IMR-90 (cell line): ENCODE measurements around the gene CLK2. TPM values are rescaled to one million over a fixed set of nuclear protein-coding genes. Genes with fewer than 3 reads are reported as not detected.

Experiments used
- ATAC-seq: fragments of 200-7000 bp; cut with Tn5 transposase; 2 replicates; pipeline ENCODE4 v1.9.1; 2020; ENCODE audit warnings: low read depth, mild to moderate bottlenecking, moderate library complexity
- BruUV-seq: library from RNA; stranded (reverse); fragments of 400-500 nt; replicated peaks from 2 replicates; lab custom pipeline; 2021; lab: Mats Ljungman, UMichigan
- CTCF ChIA-PET: fragments of 300-600 bp; formaldehyde crosslinking; extraction: SDS; loops from one replicate; lab custom pipeline; 2021; ENCODE audit warnings: antibody characterized with exemption; lab: Yijun Ruan, JAX
- POLR2A ChIA-PET: fragments of 300-600 bp; sonication (Branson Sonifier 250); formaldehyde crosslinking; loops from one replicate; lab custom pipeline; 2022; ENCODE audit warnings: antibody characterized with exemption; ENCODE audit not compliant: unreplicated experiment; lab: Charles Lee
- DNase-seq: peaks from one replicate; pipeline ENCODE4 v3.0.0; 2013
- H2AFZ ChIP-seq: replicated peaks from 2 replicates; pipeline ENCODE3; 2013; ENCODE audit warnings: low read length, mild to moderate bottlenecking; ENCODE audit not compliant: poor library complexity
- H2AK5ac ChIP-seq: 2 replicates; pipeline ENCODE4 v1.6.1; 2013; ENCODE audit warnings: low read depth, low read length, inconsistent platforms
- H2AK9ac ChIP-seq: replicated peaks from 2 replicates; pipeline ENCODE3; 2013; ENCODE audit warnings: mild to moderate bottlenecking, low read depth, low read length, moderate library complexity; ENCODE audit not compliant: poor library complexity
- H2BK120ac ChIP-seq: 2 replicates; pipeline ENCODE4 v1.6.1; 2013; ENCODE audit warnings: low read depth, low read length, inconsistent platforms
- H2BK15ac ChIP-seq: 3 replicates; pipeline ENCODE4 v1.6.1; 2013; ENCODE audit warnings: low read depth, low read length, inconsistent platforms
- H2BK20ac ChIP-seq: 2 replicates; pipeline ENCODE4 v1.6.1; 2013; ENCODE audit warnings: low read depth, mild to moderate bottlenecking, inconsistent platforms, low read length, moderate library complexity
- H2BK5ac ChIP-seq: 2 replicates; pipeline ENCODE4 v1.6.1; 2013; ENCODE audit warnings: mild to moderate bottlenecking, low read depth, low read length, inconsistent platforms; ENCODE audit not compliant: poor library complexity, severe bottlenecking
- H3K14ac ChIP-seq: replicated peaks from 2 replicates; pipeline ENCODE4 v1.6.1; 2013; ENCODE audit warnings: low read depth, low read length, inconsistent platforms
- H3K18ac ChIP-seq: 2 replicates; pipeline ENCODE4 v1.6.1; 2013; ENCODE audit warnings: low read depth, low read length, control low read depth
- H3K23ac ChIP-seq: 2 replicates; pipeline ENCODE4 v1.6.1; 2013; ENCODE audit warnings: low read depth, low read length, inconsistent platforms
- H3K27ac ChIP-seq: 2 replicates; pipeline ENCODE4 v1.5.1; 2013; ENCODE audit warnings: mild to moderate bottlenecking, control low read depth, low read length; ENCODE audit not compliant: insufficient read depth
- H3K27me3 ChIP-seq: 2 replicates; pipeline ENCODE4 v1.6.1; 2013; ENCODE audit warnings: low read length; ENCODE audit not compliant: control insufficient read depth, insufficient read depth
- H3K36me3 ChIP-seq: 2 replicates; pipeline ENCODE4 v1.6.1; 2013; ENCODE audit warnings: low read length, mixed read lengths; ENCODE audit not compliant: control insufficient read depth, insufficient read depth
- H3K4ac ChIP-seq: 2 replicates; pipeline ENCODE4 v1.6.1; 2013; ENCODE audit warnings: low read depth, low read length, inconsistent platforms
- H3K4me1 ChIP-seq: 2 replicates; pipeline ENCODE4 v1.6.1; 2013; ENCODE audit warnings: low read length, mixed read lengths; ENCODE audit not compliant: control insufficient read depth, insufficient read depth
- H3K4me2 ChIP-seq: 2 replicates; pipeline ENCODE4 v1.6.1; 2013; ENCODE audit warnings: low read depth, mild to moderate bottlenecking, control low read depth, low read length, moderate library complexity
- H3K4me3 ChIP-seq: 2 replicates; pipeline ENCODE4 v1.5.1; 2013; ENCODE audit warnings: low read depth, mild to moderate bottlenecking, control low read depth, low read length, moderate library complexity; ENCODE audit not compliant: insufficient read depth
- H3K56ac ChIP-seq: 2 replicates; pipeline ENCODE4 v1.6.1; 2013; ENCODE audit warnings: low read length, inconsistent platforms; ENCODE audit not compliant: insufficient read depth; ENCODE audit errors: extremely low read depth
- H3K79me1 ChIP-seq, 2 experiments: 2 replicates each; pipeline ENCODE4 v1.6.1; 2013; ENCODE audit warnings: low read length in 2 of 2, inconsistent platforms in 1 of 2, low read depth in 1 of 2
- H3K9ac ChIP-seq: 2 replicates; pipeline ENCODE4 v1.6.1; 2013; ENCODE audit warnings: low read depth, low read length, control low read depth
- H3K9me1 ChIP-seq: 2 replicates; pipeline ENCODE4 v1.6.1; 2013; ENCODE audit warnings: low read length, inconsistent platforms; ENCODE audit not compliant: insufficient read depth
- H3K9me3 ChIP-seq: 2 replicates; pipeline ENCODE4 v1.6.1; 2013; ENCODE audit warnings: low read length; ENCODE audit not compliant: control insufficient read depth, insufficient read depth
- H4K20me1 ChIP-seq: 2 replicates; pipeline ENCODE4 v1.6.1; 2013; ENCODE audit warnings: low read length, inconsistent platforms; ENCODE audit not compliant: insufficient read depth
- H4K5ac ChIP-seq: 2 replicates; pipeline ENCODE4 v1.6.1; 2013; ENCODE audit warnings: mild to moderate bottlenecking, low read depth, low read length, control low read depth
- H4K8ac ChIP-seq, 2 experiments: 2 replicates each; pipeline ENCODE4 v1.6.1; 2013; ENCODE audit warnings: low read depth in 2 of 2, low read length in 2 of 2, control low read depth in 1 of 2, inconsistent platforms in 1 of 2
- H4K91ac ChIP-seq: 2 replicates; pipeline ENCODE4 v1.6.1; 2013; ENCODE audit warnings: low read depth, low read length, inconsistent platforms; ENCODE audit not compliant: insufficient read depth
- BHLHE40 ChIP-seq: fragments of 150-350 bp; IDR thresholded peaks from 2 replicates; pipeline ENCODE4 v1.6.1; 2016; ENCODE audit warnings: mild to moderate bottlenecking, low read depth, low read length
- CEBPB ChIP-seq: IDR thresholded peaks from 2 replicates; pipeline ENCODE4 v1.6.1; 2012; ENCODE audit warnings: low read depth, low read length, improper control_type of control experiment
- CHD1 ChIP-seq: IDR thresholded peaks from 2 replicates; pipeline ENCODE4 v1.6.1; 2012; ENCODE audit warnings: low read depth, low read length, improper control_type of control experiment
- FOS ChIP-seq: fragments of 150-350 bp; IDR thresholded peaks from 2 replicates; pipeline ENCODE4 v1.6.1; 2016; ENCODE audit warnings: low read depth, low read length
- MAFK ChIP-seq: IDR thresholded peaks from 2 replicates; pipeline ENCODE4 v1.6.1; 2012; ENCODE audit warnings: low read depth, low read length, improper control_type of control experiment
- MAZ ChIP-seq: IDR thresholded peaks from 2 replicates; pipeline ENCODE4 v1.6.1; 2012; ENCODE audit warnings: low read depth, mild to moderate bottlenecking, low read length, improper control_type of control experiment, moderate library complexity, borderline replicate concordance
- MXI1 ChIP-seq: IDR thresholded peaks from 2 replicates; pipeline ENCODE4 v1.6.1; 2012; ENCODE audit warnings: low read depth, mild to moderate bottlenecking, low read length, moderate library complexity, borderline replicate concordance
- NFE2L2 ChIP-seq: fragments of 150-350 bp; IDR thresholded peaks from 2 replicates; pipeline ENCODE4 v1.6.1; 2016; ENCODE audit warnings: low read depth, mild to moderate bottlenecking, low read length
- POLR2A ChIP-seq: IDR thresholded peaks from 2 replicates; pipeline ENCODE4 v1.6.1; 2012; ENCODE audit warnings: mild to moderate bottlenecking, low read depth, low read length
- RAD21 ChIP-seq: IDR thresholded peaks from 2 replicates; pipeline ENCODE4 v1.6.1; 2012; ENCODE audit warnings: low read length, improper control_type of control experiment
- RCOR1 ChIP-seq: IDR thresholded peaks from 2 replicates; pipeline ENCODE4 v1.6.1; 2012; ENCODE audit warnings: mild to moderate bottlenecking, low read length, improper control_type of control experiment; ENCODE audit not compliant: insufficient replicate concordance
- RFX5 ChIP-seq: IDR thresholded peaks from 2 replicates; pipeline ENCODE4 v1.8.0; 2012; ENCODE audit warnings: low read depth, mild to moderate bottlenecking, low read length, moderate library complexity
- SMC3 ChIP-seq: fragments of 150-350 bp; IDR thresholded peaks from 2 replicates; pipeline ENCODE4 v1.6.1; 2016; ENCODE audit warnings: low read depth, mild to moderate bottlenecking, antibody characterized with exemption, low read length, moderate library complexity
- WGBS, 2 experiments: methylation state at CpG; one replicate each; pipeline versions ENCODE4 v1.1.5 to v1.1.7; 2013; ENCODE audit warnings: missing lambda C conversion rate in 2 of 2; ENCODE audit not compliant: insufficient read length in 1 of 2; ENCODE audit errors: extremely low coverage in 2 of 2; 5-methylcytosine and 5-hydroxymethylcytosine counted together
- dilution Hi-C: fragments of 300-500 bp; cut with HindIII; formaldehyde crosslinking; loops from one replicate; pipeline ENCODE4 v1.14.3; 2018; ENCODE audit warnings: low sequenced_read_pairs; ENCODE audit not compliant: unreplicated experiment
- in situ Hi-C: fragments of 300-500 bp; cut with MboI; formaldehyde crosslinking; loops from 3 replicates; pipeline ENCODE4 v1.14.3; 2019; ENCODE audit warnings: low sequenced_read_pairs, inconsistent platforms, mixed read lengths
- intact Hi-C: fragments of 100-400 bp; cut with micrococcal nuclease; formaldehyde crosslinking; loops from 2 replicates; pipeline ENCODE4 v1.10.0; 2022
- polyA plus RNA-seq, 3 experiments: library from polyadenylated mRNA; depleted of rRNA; stranded (reverse); fragments of >200 nt; gene quantifications; 2 replicates each; pipeline ENCODE4 v1.2.3, GENCODE V29; 2012; ENCODE audit warnings: low replicate concordance in 1 of 3
- total RNA-seq: library from RNA; depleted of rRNA; stranded (reverse); fragments of >200 nt; gene quantifications from 2 replicates; pipeline ENCODE4 v1.2.3, GENCODE V29; 2012
- TF ChIP-seq, protein P1 (sequence below): conservative IDR thresholded peaks from 2 replicates; pipeline ENCODE4 v1.5.1; 2012; ENCODE audit warnings: mild to moderate bottlenecking, low read depth, low read length, improper control_type of control experiment
- TF ChIP-seq, protein P2 (sequence below): fragments of 150-350 bp; IDR thresholded peaks from 2 replicates; pipeline ENCODE4 v1.6.1; 2016; ENCODE audit warnings: low read depth, mild to moderate bottlenecking, low read length, moderate library complexity, borderline replicate concordance
- TF ChIP-seq, protein P3 (sequence below): fragments of 150-350 bp; IDR thresholded peaks from 2 replicates; pipeline ENCODE4 v1.6.1; 2017; ENCODE audit warnings: mild to moderate bottlenecking, antibody characterized with exemption, low read length, low read depth

The CLK2 gene
- total and polyA plus RNA-seq, 2 of the 4 experiments (the other 2 are of a cell fraction): 19.7 to 61.2 TPM

DNA sequence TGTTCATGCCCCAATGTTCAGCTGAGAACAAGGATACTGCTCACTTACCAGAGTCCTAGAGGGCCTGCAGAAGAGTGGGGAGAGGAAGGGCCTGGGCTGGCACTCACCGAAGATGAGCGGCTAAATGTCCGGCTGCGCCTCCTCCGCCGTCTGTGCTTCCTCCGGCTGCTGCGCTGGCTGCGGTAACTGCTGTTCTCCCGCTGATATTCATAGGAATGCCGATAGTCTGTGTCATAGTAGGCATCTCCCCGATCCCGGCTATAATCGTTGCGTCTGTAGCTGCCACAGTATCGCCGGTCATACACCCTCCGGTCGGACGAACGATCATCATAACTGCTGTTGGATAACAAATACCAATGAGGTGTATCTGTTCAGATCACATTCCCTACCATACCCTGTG, 3.9 kb downstream of the CLK2 start:
- H2AFZ ChIP-seq: no peak overlapping the region
- DNase-seq (no peak), ATAC-seq (no peak)
- in situ Hi-C loops (no loop called here), intact Hi-C loops (no loop called here), dilution Hi-C loops (no loop called here)
- H3K27me3 ChIP-seq: no peaks in the 10 kb centered on the region
- H3K9me1 ChIP-seq: peaks cover 8% of the 10 kb centered on the region
- no peak overlapping the region for H4K5ac ChIP-seq
- POLR2A ChIA-PET: no interaction called here
- WGBS, 2 experiments: 93% methylated on average over 9 of the region's 21 CpGs; no CpG with 5 or more reads in 1 of the 2 experiments
- no peak overlapping the region for H2BK5ac ChIP-seq
- H4K20me1 ChIP-seq: peaks cover 14% of the 10 kb centered on the region; the same call in 1 of the 2 replicates
- no peak overlapping the region for H3K9ac ChIP-seq
- H3K23ac ChIP-seq: no peak overlapping the region
- peaks cover 44% of the 10 kb centered on the region for H3K36me3 ChIP-seq
- H3K4me1 ChIP-seq: no peaks in the 10 kb centered on the region; the same call in 1 of the 2 replicates
- peaks cover 28 to 58% of the 10 kb centered on the region in 2 experiments for H3K79me1 ChIP-seq
- no TSS peak for BruUV-seq
- TF ChIP-seq FOS (no peak), MAFK (no peak), RAD21 (no peak), RCOR1 (no peak), POLR2A (no peak), NFE2L2 (no peak), MXI1 (no peak), BHLHE40 (no peak), CEBPB (no peak), RFX5 (no peak), SMC3 (no peak), MAZ (no peak), CHD1 (no peak)
- TF ChIP-seq, protein P1, sequence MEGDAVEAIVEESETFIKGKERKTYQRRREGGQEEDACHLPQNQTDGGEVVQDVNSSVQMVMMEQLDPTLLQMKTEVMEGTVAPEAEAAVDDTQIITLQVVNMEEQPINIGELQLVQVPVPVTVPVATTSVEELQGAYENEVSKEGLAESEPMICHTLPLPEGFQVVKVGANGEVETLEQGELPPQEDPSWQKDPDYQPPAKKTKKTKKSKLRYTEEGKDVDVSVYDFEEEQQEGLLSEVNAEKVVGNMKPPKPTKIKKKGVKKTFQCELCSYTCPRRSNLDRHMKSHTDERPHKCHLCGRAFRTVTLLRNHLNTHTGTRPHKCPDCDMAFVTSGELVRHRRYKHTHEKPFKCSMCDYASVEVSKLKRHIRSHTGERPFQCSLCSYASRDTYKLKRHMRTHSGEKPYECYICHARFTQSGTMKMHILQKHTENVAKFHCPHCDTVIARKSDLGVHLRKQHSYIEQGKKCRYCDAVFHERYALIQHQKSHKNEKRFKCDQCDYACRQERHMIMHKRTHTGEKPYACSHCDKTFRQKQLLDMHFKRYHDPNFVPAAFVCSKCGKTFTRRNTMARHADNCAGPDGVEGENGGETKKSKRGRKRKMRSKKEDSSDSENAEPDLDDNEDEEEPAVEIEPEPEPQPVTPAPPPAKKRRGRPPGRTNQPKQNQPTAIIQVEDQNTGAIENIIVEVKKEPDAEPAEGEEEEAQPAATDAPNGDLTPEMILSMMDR: no peak
- TF ChIP-seq, protein P2, sequence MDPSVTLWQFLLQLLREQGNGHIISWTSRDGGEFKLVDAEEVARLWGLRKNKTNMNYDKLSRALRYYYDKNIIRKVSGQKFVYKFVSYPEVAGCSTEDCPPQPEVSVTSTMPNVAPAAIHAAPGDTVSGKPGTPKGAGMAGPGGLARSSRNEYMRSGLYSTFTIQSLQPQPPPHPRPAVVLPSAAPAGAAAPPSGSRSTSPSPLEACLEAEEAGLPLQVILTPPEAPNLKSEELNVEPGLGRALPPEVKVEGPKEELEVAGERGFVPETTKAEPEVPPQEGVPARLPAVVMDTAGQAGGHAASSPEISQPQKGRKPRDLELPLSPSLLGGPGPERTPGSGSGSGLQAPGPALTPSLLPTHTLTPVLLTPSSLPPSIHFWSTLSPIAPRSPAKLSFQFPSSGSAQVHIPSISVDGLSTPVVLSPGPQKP: no peak
- TF ChIP-seq, protein P3, sequence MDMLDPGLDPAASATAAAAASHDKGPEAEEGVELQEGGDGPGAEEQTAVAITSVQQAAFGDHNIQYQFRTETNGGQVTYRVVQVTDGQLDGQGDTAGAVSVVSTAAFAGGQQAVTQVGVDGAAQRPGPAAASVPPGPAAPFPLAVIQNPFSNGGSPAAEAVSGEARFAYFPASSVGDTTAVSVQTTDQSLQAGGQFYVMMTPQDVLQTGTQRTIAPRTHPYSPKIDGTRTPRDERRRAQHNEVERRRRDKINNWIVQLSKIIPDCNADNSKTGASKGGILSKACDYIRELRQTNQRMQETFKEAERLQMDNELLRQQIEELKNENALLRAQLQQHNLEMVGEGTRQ: no peak
- H3K18ac ChIP-seq: no peak overlapping the region
- no peak overlapping the region for H3K4me2 ChIP-seq
- no peak overlapping the region for H4K91ac ChIP-seq
- no peak overlapping the region for H2AK9ac ChIP-seq
- no peak overlapping the region for H2AK5ac ChIP-seq
- no peak overlapping the region for H4K8ac ChIP-seq
- H2BK15ac ChIP-seq: no peak overlapping the region
- no peak overlapping the region for H3K4ac ChIP-seq
- H2BK120ac ChIP-seq: no peak overlapping the region
- no peaks in the 10 kb centered on the region for H3K9me3 ChIP-seq
- H2BK20ac ChIP-seq: no peak overlapping the region
- CTCF ChIA-PET: no interaction called here
- H3K27ac ChIP-seq: no peak overlapping the region
- no peak overlapping the region for H3K14ac ChIP-seq
- no peak overlapping the region for H3K56ac ChIP-seq
- H3K4me3 ChIP-seq: no peak overlapping the region
